NCI-H146 (cell line): ENCODE data around the gene SRSF11.

Experiments used
- DNase-seq: peaks from one replicate; lab custom pipeline; 2025; lab: John Stamatoyannopoulos, UW

The SRSF11 gene

GRCh38 chr1:70220517-70221237 lies 503 bp upstream of the SRSF11 start:
- DNase-seq: no peak

- no peak for DNase-seq
These were observed 1.6 kb downstream of the SRSF11 start for GRCh38 chr1:70222716-70223235.

GRCh38 chr1:70224954-70225353 lies 3.8 kb downstream of the SRSF11 start:
- DNase-seq: no peak

GRCh38 chr1:70227439-70227838 lies 6.3 kb downstream of the SRSF11 start:
- no peak for DNase-seq

GRCh38 chr1:70228670-70229069 lies 7.5 kb downstream of the SRSF11 start:
- no peak for DNase-seq

GRCh38 chr1:70231475-70231874 lies 10.3 kb downstream of the SRSF11 start:
- no peak for DNase-seq

- no peak for DNase-seq
These were observed 13.6 kb downstream of the SRSF11 start for GRCh38 chr1:70234733-70235132.

- DNase-seq: no peak
These were observed 18.8 kb downstream of the SRSF11 start for GRCh38 chr1:70239940-70240339.

GRCh38 chr1:70247122-70247521 lies 25.9 kb downstream of the SRSF11 start:
- DNase-seq: no peak

- no peak for DNase-seq
These were observed 26.6 kb downstream of the SRSF11 start for GRCh38 chr1:70247768-70248167.

GRCh38 chr1:70248729-70249128 lies 27.5 kb downstream of the SRSF11 start:
- DNase-seq: no peak

GRCh38 chr1:70256664-70257063 lies 35.5 kb downstream of the SRSF11 start:
- no peak for DNase-seq

- no peak for DNase-seq
These were observed 43.7 kb downstream of the SRSF11 start for GRCh38 chr1:70264839-70265238.

GRCh38 chr1:70265946-70266345 lies 44.8 kb downstream of the SRSF11 start:
- DNase-seq: no peak

GRCh38 chr1:70277875-70278274 lies 56.7 kb downstream of the SRSF11 start:
- no peak for DNase-seq

GRCh38 chr1:70278710-70279109 lies 57.5 kb downstream of the SRSF11 start:
- no peak for DNase-seq

GRCh38 chr1:70284366-70284765 lies 63.2 kb downstream of the SRSF11 start:
- no peak for DNase-seq

GRCh38 chr1:70286453-70286852 lies 65.3 kb downstream of the SRSF11 start:
- DNase-seq: no peak

- DNase-seq: no peak
These were observed 67.0 kb downstream of the SRSF11 start for GRCh38 chr1:70288166-70288565.

- DNase-seq: no peak
These were observed 69.0 kb downstream of the SRSF11 start for GRCh38 chr1:70290218-70290617.

- no peak for DNase-seq
These were observed 72.1 kb downstream of the SRSF11 start for GRCh38 chr1:70293186-70293843.

- DNase-seq: no peak
These were observed 74.6 kb downstream of the SRSF11 start for GRCh38 chr1:70295749-70296148.

- DNase-seq: no peak
These were observed 78.3 kb downstream of the SRSF11 start for GRCh38 chr1:70299472-70299871.
